HUES6 (cell line): Measurements from ENCODE around the gene CCDC88C.

Source experiments
- H3K27ac ChIP-seq: 2 replicates; pipeline ENCODE4 v1.7.0; 2013; ENCODE audit warnings: low read depth, mild to moderate bottlenecking, low read length, inconsistent platforms
- H3K27me3 ChIP-seq: 2 replicates; pipeline ENCODE4 v1.6.1; 2013; ENCODE audit warnings: low read length; ENCODE audit not compliant: control insufficient read depth, insufficient read depth
- H3K36me3 ChIP-seq: 2 replicates; pipeline ENCODE4 v1.6.1; 2013; ENCODE audit warnings: low read length; ENCODE audit not compliant: control insufficient read depth, insufficient read depth
- H3K4me1 ChIP-seq: 2 replicates; pipeline ENCODE4 v1.6.1; 2013; ENCODE audit warnings: low read length; ENCODE audit not compliant: control insufficient read depth, insufficient read depth
- H3K4me3 ChIP-seq: 2 replicates; pipeline ENCODE4 v1.5.1; 2013; ENCODE audit warnings: low read depth, low read length
- H3K9ac ChIP-seq: one replicate; pipeline ENCODE4 v1.6.1; 2013; ENCODE audit warnings: mild to moderate bottlenecking, low read length
- H3K9me3 ChIP-seq: 2 replicates; pipeline ENCODE4 v1.6.1; 2013; ENCODE audit warnings: low read depth, low read length; ENCODE audit not compliant: control insufficient read depth, insufficient read depth

The CCDC88C gene

GRCh38 chr14:91358654-91359220 lies 58.9 kb downstream of the CCDC88C start:
- Histone ChIP-seq H3K9me3 (no peaks in the 10 kb centered on the region), H3K4me3 (no peak overlapping the region), H3K9ac (no peak overlapping the region), H3K27ac (no peak overlapping the region), H3K27me3 (no peaks in the 10 kb centered on the region), H3K36me3 (no peaks in the 10 kb centered on the region), H3K4me1 (peaks cover 16% of the 10 kb centered on the region)

- H3K27ac ChIP-seq = no peak overlapping the region
- no peaks in the 10 kb centered on the region for H3K36me3 ChIP-seq
- no peaks in the 10 kb centered on the region for H3K27me3 ChIP-seq
- peaks cover 17% of the 10 kb centered on the region for H3K4me1 ChIP-seq
- H3K9me3 ChIP-seq = no peaks in the 10 kb centered on the region
- H3K9ac ChIP-seq = no peak overlapping the region
- H3K4me3 ChIP-seq = no peak overlapping the region
Measured at GRCh38 chr14:91358025-91358319, 59.6 kb downstream of the CCDC88C start.

DNA sequence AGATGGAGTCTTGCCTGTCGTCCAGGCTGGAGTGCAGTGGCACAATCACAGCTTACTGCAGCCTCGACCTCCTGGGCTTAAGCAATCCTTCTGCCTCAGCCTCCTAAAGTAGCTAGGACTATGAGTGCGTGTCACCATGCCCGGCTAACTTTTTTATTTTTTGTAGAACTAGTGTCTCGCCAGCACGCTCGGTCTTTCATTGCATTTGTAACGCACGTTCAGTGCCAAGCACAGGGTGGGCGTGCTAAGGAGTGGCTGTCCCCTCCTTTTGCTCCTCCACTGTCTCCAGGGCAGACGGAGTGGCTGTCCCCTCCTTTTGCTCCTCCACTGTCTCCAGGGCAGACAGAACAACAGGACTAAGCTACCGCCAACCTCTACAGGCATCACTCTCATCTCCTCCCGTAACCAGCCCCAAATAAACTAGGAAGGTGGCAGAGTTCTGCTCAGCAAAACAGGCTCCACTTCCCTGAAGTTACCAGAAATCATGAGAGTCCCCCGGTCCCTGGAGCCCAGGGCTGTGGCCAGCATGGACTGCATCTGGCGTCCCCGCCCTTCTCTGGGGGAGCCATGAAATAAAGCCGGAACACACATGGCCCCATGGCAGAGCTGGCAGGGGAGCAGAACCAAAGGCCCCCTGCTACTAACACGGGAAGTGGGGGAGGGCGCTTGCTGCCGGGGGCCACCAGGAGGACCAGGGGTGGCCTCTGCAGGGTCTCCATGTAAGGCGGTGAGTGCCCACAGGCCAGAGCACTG lies 60.2 kb downstream of the CCDC88C start:
- Histone ChIP-seq H3K27ac (no peak overlapping the region), H3K9me3 (no peaks in the 10 kb centered on the region), H3K9ac (no peak overlapping the region), H3K27me3 (no peaks in the 10 kb centered on the region), H3K4me1 (peaks cover 20% of the 10 kb centered on the region), H3K4me3 (no peak overlapping the region), H3K36me3 (no peaks in the 10 kb centered on the region)

- Histone ChIP-seq H3K36me3 (no peaks in the 10 kb centered on the region), H3K27ac (no peak overlapping the region), H3K27me3 (no peaks in the 10 kb centered on the region), H3K4me3 (no peak overlapping the region), H3K4me1 (peaks cover 26% of the 10 kb centered on the region), H3K9me3 (no peaks in the 10 kb centered on the region), H3K9ac (no peak overlapping the region)
Measured at GRCh38 chr14:91356181-91356763, 61.3 kb downstream of the CCDC88C start.

- Histone ChIP-seq H3K27me3 (no peaks in the 10 kb centered on the region), H3K9me3 (no peaks in the 10 kb centered on the region), H3K9ac (no peak overlapping the region), H3K4me1 (peaks cover 25% of the 10 kb centered on the region), H3K4me3 (no peak overlapping the region), H3K27ac (no peak overlapping the region), H3K36me3 (no peaks in the 10 kb centered on the region)
Measured at GRCh38 chr14:91354979-91355685, 62.5 kb downstream of the CCDC88C start.

DNA sequence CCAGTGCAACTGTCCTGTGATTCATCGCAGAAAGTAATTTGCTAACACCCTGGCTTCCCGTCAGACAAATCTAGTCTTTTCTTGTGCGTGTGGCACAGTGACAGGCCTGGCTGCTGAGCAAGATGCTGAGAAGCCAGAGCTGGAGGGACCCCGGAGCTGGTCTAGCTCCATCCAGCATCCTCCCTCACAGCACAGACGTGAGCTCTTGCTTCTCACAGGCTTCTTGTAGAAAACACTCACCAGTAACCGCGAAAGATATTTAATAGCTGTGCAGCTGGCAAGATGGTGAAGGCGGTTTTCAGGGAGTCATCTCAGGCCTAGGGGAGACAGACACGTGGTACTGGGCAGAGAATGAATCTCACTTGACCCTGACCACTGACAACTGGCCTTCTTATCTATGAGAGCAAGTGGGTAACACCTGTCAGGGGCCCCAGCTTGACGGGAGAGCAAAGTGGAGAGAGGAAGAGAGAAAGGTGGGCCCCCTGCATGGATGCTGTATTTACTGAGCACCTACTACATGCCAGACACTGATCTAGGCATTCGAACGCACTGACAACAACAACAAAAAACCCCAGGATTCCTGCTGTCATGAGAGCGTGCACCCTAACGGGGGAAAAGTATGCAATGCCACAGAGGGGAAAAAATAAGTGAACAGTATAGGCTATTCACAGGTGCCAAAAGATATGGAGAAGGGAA lies 63.3 kb downstream of the CCDC88C start:
- Histone ChIP-seq H3K4me3 (no peak overlapping the region), H3K27me3 (no peaks in the 10 kb centered on the region), H3K36me3 (no peaks in the 10 kb centered on the region), H3K9ac (no peak overlapping the region), H3K9me3 (no peaks in the 10 kb centered on the region), H3K27ac (no peak overlapping the region), H3K4me1 (peaks cover 30% of the 10 kb centered on the region)

GRCh38 chr14:91352728-91353692 lies 64.6 kb downstream of the CCDC88C start:
- Histone ChIP-seq H3K36me3 (no peaks in the 10 kb centered on the region), H3K27me3 (no peaks in the 10 kb centered on the region), H3K27ac (no peak overlapping the region), H3K4me3 (no peak overlapping the region), H3K4me1 (peaks cover 38% of the 10 kb centered on the region), H3K9me3 (no peaks in the 10 kb centered on the region), H3K9ac (no peak overlapping the region)

GRCh38 chr14:91352053-91352452 lies 65.6 kb downstream of the CCDC88C start:
- no peak overlapping the region for H3K27ac ChIP-seq
- H3K4me1 ChIP-seq = peaks cover 33% of the 10 kb centered on the region; the same call in 1 of the 2 replicates
- no peaks in the 10 kb centered on the region for H3K27me3 ChIP-seq

DNA sequence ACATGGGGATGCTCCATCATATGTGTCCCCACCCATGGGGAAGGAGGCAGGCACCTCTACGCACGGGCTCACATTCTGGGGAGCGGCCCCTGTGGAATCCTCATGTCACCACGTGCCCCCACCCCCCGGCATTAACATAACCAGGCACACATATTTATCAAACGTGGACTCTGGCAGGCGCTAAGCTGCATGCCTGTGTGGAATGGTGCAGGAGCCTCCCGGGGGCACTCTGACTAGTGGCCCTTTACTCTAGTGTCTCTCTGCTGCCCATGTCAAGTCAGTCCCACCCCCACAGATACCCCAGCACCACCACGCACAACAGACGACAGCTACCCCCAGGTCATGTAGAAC lies 66.1 kb downstream of the CCDC88C start:
- Histone ChIP-seq H3K4me1 (peaks cover 33% of the 10 kb centered on the region; the same call in 1 of the 2 replicates), H3K9me3 (no peaks in the 10 kb centered on the region), H3K4me3 (no peak overlapping the region), H3K27me3 (no peaks in the 10 kb centered on the region), H3K27ac (no peak overlapping the region), H3K36me3 (no peaks in the 10 kb centered on the region), H3K9ac (no peak overlapping the region)

More at GRCh38 chr14:91352053-91352452, 65.6 kb downstream of the CCDC88C start:
- Histone ChIP-seq H3K9ac (no peak overlapping the region), H3K4me3 (no peak overlapping the region), H3K36me3 (no peaks in the 10 kb centered on the region), H3K9me3 (no peaks in the 10 kb centered on the region)

GRCh38 chr14:91350813-91351511 lies 66.7 kb downstream of the CCDC88C start:
- Histone ChIP-seq H3K9ac (no peak overlapping the region), H3K27me3 (no peaks in the 10 kb centered on the region), H3K4me3 (no peak overlapping the region), H3K9me3 (no peaks in the 10 kb centered on the region), H3K36me3 (no peaks in the 10 kb centered on the region), H3K27ac (no peak overlapping the region), H3K4me1 (peaks cover 33% of the 10 kb centered on the region; the same call in 1 of the 2 replicates)
